ENCODE data around the gene UBE2J2.

GRCh38 chr1:1235016-1235744 is 38.5 kb downstream of the UBE2J2 start:
- no peak for TF ChIP-seq POLR2A (IDR thresholded peaks at IDR 0.05)
- TF ChIP-seq, protein P1, sequence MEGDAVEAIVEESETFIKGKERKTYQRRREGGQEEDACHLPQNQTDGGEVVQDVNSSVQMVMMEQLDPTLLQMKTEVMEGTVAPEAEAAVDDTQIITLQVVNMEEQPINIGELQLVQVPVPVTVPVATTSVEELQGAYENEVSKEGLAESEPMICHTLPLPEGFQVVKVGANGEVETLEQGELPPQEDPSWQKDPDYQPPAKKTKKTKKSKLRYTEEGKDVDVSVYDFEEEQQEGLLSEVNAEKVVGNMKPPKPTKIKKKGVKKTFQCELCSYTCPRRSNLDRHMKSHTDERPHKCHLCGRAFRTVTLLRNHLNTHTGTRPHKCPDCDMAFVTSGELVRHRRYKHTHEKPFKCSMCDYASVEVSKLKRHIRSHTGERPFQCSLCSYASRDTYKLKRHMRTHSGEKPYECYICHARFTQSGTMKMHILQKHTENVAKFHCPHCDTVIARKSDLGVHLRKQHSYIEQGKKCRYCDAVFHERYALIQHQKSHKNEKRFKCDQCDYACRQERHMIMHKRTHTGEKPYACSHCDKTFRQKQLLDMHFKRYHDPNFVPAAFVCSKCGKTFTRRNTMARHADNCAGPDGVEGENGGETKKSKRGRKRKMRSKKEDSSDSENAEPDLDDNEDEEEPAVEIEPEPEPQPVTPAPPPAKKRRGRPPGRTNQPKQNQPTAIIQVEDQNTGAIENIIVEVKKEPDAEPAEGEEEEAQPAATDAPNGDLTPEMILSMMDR (IDR thresholded peaks at IDR 0.05), result no peak

Measured in body of pancreas (tissue), 4 donors.